ENCODE data around the gene REEP3.
A peak's percentile ranks its signal among the peaks of the same experiment; 100 is the strongest.

The REEP3 gene

GRCh38 chr10:63670291-63670898, 149.2 kb downstream of the REEP3 start:
- peak; percentile 54 for DNase-seq

DNA sequence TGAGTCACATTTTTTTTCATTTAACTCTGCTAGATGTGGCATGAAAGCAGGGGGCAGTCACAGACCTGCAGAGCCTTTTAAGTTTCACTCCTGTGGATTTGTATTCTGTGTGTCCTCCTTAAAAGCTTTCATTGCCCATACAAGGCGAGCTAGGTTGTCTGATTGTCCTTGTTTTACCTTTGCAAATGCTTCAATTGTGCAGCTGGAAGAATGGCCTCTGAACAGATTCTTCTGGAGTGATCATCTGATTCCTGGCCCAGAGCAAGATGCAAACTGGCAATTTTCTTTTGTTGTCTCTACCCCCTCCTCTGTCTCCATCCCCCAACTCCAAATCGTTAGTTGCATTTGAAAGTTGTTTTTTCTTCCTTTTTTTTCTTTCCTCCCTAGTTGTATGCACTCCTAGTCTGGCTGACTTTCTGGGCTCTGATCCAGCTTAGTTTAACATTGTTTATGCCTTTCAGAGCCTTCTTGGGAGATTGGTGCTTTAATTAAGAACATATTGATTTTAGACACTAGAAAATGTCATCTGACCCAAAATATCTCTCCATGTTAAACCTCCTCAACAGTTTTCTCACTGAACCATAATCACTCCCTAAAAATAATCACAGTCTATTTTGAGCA, 150.2 kb downstream of the REEP3 start:
- DNase-seq: peak; percentile 97

- no peak for DNase-seq
These were observed 151.3 kb downstream of the REEP3 start for GRCh38 chr10:63672491-63672890.

DNA sequence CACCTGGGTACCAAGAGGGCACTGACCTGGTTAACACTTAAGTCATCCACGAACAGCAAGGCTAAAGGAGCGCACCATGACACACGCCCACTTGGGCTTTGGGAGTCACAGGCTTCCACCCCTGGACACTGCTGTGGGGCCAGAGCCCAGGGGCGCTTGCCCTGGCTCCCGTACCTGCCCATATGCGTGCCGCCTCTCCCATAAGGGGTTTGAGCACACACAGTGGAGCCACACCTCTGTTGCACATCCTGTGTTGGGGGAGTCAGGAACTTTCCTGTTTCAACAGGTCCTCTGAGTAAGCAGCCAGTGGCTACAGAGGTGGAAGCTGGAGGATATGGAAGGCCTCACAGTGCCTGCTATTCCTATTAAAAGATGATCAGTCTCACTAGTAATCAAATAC, 152.0 kb downstream of the REEP3 start:
- DNase-seq: no peak

- DNase-seq: no peak
These were observed 152.6 kb downstream of the REEP3 start for GRCh38 chr10:63673846-63674245.
